Stimulated activated CD8-positive, alpha-beta memory T cell treated with anti-CD3 and anti-CD28 coated beads, Interleukin-7, amount 100 ng/mL, for 24 hours (primary cell): ENCODE results near the gene MAB21L3.

Experiments
- DNase-seq: peaks from one replicate; pipeline ENCODE4 v3.0.0-alpha.2; 2020; ENCODE audit warnings: low read depth

Gene MAB21L3

GRCh38 chr1:116110567-116111523 is at the start of gene MAB21L3:
Gene MAB21L3 (plus strand): TSS chr1:116111399. CDS start chr1:116112616, 1,217 bp downstream.
- no peak for DNase-seq

GRCh38 chr1:116062201-116062600 is 49.0 kb upstream of the MAB21L3 start:
- no peak for DNase-seq

GRCh38 chr1:116064616-116065015 is 46.6 kb upstream of the MAB21L3 start:
- no peak for DNase-seq

- DNase-seq = no peak
Measured at GRCh38 chr1:116066868-116067565, 44.2 kb upstream of the MAB21L3 start.

GRCh38 chr1:116067566-116067890 is 43.7 kb upstream of the MAB21L3 start:
- no peak for DNase-seq

- DNase-seq = no peak
Measured at GRCh38 chr1:116075575-116075974, 35.6 kb upstream of the MAB21L3 start.

GRCh38 chr1:116075990-116076389 is 35.2 kb upstream of the MAB21L3 start:
- no peak for DNase-seq

- no peak for DNase-seq
Measured at GRCh38 chr1:116076831-116077230, 34.4 kb upstream of the MAB21L3 start.

- no peak for DNase-seq
Measured at GRCh38 chr1:116078699-116079223, 32.4 kb upstream of the MAB21L3 start.

- DNase-seq = no peak
Measured at GRCh38 chr1:116087628-116088027, 23.6 kb upstream of the MAB21L3 start.

- DNase-seq = no peak
Measured at GRCh38 chr1:116089870-116090269, 21.3 kb upstream of the MAB21L3 start.

- no peak for DNase-seq
Measured at GRCh38 chr1:116091083-116091482, 20.1 kb upstream of the MAB21L3 start.

GRCh38 chr1:116092752-116093489 is 18.3 kb upstream of the MAB21L3 start:
- no peak for DNase-seq

GRCh38 chr1:116095027-116095426 is 16.2 kb upstream of the MAB21L3 start:
- DNase-seq = no peak

- DNase-seq = no peak
Measured at GRCh38 chr1:116096013-116096618, 15.1 kb upstream of the MAB21L3 start.

GRCh38 chr1:116097626-116098025 is 13.6 kb upstream of the MAB21L3 start:
- no peak for DNase-seq

- no peak for DNase-seq
Measured at GRCh38 chr1:116099379-116099778, 11.8 kb upstream of the MAB21L3 start.

GRCh38 chr1:116099919-116100318 is 11.3 kb upstream of the MAB21L3 start:
- DNase-seq = no peak

- DNase-seq = no peak
Measured at GRCh38 chr1:116104667-116105066, 6.5 kb upstream of the MAB21L3 start.

GRCh38 chr1:116105996-116106395 is 5.2 kb upstream of the MAB21L3 start:
- DNase-seq = no peak

- DNase-seq = no peak
Measured at GRCh38 chr1:116106646-116107045, 4.6 kb upstream of the MAB21L3 start.

GRCh38 chr1:116107371-116107770 is 3.8 kb upstream of the MAB21L3 start:
- no peak for DNase-seq
